Fibroblast of skin of abdomen (primary cell): ENCODE measurements around the gene ST6GAL1.

Source experiments
- DNase-seq: peaks from one replicate; pipeline ENCODE4 v3.0.0-alpha.2; 2013

Gene ST6GAL1

DNA sequence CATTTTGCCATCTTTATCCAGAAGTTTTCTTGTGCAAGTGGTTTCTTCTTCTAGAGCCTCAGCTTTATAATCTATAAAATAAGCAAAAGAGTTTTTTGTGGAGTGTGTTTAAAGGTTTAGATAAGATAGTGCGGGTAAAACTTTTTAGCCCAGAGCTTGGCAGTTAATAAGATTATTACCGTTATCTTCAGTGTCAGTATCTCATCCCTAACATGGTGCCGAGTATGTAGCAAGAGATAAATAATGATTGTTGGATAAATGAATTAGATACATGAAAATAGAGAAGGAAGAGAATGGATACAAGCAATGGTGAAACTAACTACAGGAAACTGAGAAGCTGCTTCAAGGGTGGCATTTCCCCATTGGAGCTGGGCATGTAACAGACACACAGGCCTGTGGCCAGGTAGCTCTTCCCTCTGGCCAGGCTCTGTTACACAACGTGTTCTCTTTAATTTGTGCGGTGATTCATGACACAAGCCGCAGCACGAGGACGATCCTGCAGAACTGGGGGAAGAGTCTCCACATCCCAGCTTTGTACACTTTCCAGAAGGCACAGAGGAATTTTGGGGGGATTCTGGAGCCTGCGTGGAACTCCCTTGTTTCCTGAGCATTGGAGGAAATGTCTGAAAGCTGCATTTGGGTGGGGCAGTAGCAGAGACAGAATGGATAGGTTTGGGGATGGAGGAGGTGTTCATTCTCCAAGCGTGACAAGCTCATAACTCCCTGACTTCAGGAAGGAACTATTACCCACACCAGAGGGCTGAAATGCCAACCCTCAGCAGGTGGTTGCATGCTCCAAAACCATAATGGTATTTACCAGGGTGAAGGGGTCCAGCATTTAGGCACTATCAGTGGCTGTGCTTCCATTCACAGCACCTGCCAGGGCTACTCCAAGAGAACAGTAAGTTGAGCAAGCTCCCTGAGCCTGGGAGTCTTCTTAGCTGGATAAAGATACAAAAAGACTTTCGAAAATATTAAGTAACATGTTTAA is 14.2 kb upstream of the ST6GAL1 start:
- DNase-seq, result no peak

DNA sequence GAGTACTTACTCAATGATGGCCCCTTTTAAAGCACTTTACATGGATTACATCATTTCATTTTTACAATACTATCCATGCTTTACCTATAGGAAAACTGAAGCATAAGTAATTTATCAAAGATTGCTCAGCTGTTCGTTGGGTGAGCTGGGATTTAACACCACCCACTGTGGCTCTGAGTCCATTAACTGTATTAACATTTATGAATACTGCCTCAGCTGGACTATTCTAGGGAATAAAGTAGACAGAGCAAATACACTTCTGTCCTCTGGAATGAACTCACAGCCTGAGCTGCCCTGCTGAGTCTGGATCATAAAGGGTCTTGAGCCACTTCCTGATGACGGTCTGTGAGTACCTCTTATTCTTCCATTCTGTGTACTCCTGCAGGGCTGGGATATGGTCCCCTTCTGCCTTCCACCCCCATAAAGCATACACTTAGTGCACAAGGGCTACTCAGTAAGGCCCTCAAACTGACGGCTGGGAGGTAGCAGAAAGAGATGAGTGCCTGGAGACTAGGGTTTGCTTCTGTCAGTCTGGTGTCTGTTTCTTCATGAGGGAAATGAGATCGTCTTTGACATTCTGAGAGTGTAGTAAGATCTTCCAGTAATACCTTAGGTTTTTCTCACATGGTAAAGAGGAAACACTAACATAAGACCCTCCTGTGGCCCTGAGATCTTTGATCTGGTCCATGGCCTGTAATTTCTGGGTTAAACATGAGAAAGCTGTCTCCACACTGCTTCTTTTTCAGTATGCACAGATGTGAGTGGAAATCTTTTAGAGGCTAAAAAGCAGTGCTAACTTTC is 12.6 kb upstream of the ST6GAL1 start:
- DNase-seq, result no peak

DNA sequence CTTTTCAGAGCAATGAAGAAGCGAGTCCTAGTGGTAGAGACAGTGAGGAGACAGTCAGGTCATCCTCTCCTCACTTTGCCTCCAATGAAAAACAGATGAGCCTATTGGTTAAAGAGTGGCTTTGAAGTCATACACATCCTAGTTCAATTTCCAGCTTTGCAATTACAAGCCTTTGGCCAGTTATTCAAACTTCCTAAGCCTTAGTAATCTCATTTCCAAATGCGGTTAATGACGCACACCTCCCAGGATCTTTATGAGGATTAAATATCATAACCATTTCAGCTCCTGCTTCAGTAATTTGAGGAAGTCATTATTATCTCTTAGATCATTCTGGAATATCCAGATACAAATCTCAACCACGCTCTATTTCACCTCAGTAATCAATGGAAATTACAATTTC is 10.0 kb upstream of the ST6GAL1 start:
- DNase-seq, result peak; percentile 13

DNA sequence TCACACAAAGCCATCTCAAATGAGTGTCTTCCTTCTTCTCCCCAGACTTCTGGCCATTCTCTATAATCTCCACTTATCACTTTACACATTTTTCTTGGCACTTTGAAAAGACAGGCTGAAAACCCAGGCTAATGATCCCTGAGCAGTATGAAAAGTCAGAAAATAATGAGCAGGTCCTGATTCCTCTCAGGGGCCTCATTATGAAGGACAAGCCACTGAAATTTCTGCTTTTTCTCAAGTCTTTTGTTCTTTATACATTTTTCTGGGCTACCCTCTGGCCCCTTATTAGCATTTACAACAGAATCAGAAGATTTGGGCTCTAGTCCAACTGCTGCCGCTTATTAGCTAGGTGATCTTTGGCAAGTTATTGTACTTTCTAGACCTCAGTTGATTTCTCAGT is 9.5 kb upstream of the ST6GAL1 start:
- no peak for DNase-seq

DNA sequence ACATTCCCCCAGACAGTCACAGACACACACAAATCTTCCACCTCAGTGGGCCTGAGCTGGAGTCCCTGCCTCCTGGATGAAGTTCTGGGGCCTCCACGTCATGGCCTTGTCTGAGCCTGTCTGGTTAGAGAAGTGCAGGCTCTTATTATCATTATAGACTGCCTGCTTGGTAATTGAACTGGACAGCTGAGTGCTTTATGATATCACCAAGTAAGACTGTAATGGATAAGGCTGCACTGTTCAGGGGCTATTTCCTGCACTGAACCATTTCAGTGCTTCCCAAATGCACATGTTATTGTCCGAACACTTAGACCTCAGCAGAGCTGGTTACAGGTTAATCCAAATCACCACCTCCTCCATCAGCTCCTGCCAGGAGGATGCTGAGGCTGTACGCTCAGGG is 8.7 kb upstream of the ST6GAL1 start:
- no peak for DNase-seq

DNA sequence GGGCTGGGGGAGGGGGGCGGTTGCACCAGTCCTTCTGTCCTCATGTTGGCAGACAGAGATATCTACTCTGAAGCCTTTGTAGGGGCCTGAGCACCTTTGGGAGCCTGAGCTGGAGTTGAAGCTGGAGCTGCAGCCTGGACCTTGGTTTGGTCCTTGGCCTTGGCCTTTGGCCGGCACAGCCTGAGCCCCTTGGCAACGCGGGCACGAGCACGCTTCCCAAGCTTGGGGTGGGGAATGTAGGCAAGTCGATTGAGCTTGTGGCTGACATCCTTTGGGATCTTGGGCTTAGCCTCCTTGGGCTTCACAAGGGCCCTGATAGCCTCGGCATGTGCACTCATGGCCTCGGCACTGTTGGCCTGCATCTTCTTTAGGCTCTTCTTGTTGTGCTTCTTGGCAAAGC is 8.1 kb upstream of the ST6GAL1 start:
- no peak for DNase-seq

DNA sequence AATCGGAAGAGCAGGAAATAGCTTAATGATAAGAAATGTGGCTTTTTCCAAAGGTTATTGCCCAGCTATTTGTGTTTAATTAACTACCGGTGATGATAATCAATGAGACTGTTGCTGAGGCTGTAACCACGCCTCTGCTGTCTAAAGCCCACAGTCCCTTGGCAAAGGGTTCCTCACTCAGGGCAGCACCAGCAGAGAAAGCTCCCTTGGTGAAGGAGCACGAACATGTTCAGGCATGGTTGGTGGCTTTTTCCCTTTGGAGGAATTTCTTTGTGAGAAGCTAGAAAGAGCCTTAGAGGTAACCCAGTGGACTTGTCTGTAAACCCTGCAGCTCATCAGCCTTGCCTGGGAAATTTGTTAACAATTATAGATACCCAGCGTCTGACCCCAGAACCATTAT is 7.5 kb upstream of the ST6GAL1 start:
- no peak for DNase-seq

DNA sequence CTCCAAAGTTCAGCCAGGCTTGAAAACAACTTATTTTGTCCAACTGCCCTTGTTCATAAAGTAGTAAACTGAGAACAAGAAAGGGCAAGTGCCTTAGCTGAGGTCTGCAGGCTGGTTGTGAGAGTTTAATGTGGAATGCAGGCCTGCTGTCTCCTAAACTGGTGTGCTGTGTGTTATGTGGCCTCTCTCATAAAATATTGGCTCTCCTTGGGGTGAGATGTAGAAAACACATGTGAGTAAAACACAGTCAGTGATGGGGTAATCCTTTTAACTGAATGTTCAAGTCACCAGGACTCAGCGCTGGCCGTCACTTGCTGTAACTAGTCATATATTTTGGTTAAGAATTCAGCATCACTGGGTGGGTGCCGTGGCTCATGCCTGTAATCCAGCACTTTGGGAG is 7.1 kb upstream of the ST6GAL1 start:
- no peak for DNase-seq

DNA sequence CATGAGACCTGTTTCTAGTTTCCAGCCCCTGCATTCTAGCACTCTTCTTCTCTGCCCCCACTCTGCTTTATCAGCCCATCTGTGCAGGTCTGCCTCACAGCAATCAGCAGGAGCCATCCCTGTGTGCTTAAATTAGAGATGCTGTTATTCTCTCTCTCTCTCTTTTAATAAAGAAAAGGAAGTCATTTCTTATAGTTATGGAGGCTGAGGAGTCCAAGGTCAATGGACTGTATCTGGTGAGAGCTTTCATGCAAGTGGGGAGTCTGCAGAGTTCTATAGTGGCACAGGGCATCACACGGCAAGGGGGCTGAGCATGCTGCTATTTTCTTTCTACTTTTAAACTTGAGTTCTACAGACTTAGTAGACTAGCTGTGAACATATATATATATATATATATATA is 4.5 kb upstream of the ST6GAL1 start:
- DNase-seq, result no peak

DNA sequence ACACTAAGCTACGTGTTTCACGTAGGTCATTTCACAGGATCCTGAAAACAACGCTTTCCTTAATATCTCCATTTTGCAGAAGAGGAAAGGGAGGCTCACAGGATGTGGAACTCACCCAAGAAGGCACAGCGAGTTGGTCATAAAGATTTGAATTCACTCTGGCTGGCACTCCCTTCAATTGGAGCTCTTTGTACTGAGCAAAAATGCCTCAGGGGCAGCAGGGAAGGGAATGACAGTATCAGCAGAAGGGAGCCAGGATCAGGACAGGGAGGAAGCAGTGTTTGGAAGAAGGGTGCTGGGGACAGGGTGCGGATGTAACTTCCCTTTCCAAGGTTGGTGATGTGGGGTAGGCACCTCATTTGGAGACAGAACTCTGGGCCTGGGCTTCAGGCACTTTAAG is 1.1 kb upstream of the ST6GAL1 start:
- no peak for DNase-seq

DNA sequence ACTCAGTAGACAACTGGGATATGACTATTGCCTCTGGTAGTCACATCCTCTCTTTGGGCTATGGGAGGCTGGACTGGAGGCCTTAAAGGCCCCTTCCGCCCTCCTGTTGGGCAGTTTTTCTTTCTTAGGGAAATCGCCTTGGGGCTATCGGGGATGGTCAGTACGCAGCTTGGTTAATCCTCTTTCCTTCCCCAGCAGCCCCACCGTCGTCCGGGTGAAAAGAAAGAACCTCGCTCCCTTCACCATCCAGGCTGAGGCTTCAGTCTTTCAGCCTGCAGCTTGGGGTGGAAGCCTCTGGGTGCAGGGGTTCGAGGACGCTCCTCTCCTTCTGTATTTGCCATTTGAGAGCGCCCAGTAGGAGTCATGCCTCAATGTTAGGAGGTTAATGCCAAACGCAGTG is 641 bp upstream of the ST6GAL1 start:
- no peak for DNase-seq

DNA sequence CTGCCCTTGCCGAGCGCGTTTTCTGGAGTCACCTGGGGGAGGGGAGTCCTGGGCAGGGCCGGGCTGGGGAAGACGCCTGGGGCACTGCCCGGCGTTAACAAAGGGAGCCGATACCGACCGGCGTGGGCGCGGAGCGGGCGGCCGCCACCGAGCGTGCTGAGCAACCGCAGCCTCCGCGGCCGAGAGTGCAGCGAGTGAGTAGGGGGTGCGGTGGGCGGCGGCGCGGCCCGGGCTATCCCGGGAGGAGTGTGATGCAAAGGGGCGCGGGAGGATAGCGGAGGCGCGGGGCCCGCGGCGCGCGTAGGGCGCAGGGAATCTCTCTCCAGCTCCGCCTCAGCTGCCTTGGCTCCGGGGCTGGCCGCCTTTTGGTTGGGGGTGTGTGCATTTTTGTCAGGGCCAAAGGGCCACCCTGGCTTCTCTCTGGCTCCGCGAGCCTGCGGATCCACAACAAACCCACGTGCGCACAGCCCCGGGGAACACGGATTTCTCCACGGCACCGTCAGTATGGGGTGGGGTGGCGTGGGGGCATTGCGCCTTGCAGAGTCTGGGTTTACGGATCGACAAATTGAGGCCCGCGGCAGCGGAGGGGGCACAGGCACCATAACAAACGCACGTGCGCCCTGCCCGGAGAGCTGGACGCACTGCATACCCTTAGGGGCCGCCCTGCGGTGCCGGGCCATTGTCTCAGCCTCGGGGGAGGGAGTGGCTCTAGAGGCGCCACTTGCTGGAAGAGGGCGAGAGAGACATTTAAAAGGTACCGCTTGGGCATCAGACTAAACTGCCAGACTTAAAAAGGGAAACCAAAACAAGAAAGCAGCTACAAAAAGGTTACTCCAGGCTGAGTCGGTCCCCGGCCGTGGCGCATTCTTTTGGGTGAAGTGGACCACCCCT is 560 bp downstream of the ST6GAL1 start:
- peak; percentile 48 for DNase-seq

DNA sequence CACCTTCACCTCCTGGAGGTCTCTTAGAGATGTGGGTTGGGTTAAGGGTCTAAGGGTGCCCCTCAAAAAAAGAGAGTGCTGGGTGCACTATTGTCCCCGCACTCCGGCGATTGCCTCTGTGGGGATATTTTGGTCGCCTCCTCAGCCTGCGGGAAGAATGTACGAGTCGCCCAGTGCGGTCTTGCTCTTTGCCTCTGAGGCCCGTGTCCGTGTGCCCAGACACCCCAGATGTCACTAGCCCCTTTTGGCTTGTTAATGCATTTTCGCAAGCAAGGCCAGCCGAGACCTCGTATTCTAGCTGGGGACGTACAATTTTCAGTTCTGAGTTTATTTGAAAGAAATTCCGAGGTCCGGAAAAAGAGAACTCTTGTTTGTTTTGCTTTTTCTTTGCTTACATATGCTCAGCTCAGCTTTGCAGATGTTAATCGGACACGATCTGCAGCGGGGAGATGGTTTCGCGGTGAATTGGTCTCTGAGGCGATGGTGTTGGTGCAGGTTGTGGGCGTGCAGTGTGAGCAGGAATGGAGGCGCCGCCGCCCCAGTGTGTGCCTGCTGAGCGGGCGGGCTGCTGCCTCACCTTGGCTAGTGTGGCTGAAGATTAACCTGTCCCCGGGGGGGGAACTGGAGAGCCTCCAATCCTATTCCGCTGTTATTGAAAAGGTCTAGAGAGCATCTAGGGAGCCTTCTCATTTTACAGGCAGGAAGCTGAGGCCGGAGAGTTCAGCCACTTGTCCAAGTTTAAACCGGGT is 1.4 kb downstream of the ST6GAL1 start:
- peak; percentile 11 for DNase-seq

DNA sequence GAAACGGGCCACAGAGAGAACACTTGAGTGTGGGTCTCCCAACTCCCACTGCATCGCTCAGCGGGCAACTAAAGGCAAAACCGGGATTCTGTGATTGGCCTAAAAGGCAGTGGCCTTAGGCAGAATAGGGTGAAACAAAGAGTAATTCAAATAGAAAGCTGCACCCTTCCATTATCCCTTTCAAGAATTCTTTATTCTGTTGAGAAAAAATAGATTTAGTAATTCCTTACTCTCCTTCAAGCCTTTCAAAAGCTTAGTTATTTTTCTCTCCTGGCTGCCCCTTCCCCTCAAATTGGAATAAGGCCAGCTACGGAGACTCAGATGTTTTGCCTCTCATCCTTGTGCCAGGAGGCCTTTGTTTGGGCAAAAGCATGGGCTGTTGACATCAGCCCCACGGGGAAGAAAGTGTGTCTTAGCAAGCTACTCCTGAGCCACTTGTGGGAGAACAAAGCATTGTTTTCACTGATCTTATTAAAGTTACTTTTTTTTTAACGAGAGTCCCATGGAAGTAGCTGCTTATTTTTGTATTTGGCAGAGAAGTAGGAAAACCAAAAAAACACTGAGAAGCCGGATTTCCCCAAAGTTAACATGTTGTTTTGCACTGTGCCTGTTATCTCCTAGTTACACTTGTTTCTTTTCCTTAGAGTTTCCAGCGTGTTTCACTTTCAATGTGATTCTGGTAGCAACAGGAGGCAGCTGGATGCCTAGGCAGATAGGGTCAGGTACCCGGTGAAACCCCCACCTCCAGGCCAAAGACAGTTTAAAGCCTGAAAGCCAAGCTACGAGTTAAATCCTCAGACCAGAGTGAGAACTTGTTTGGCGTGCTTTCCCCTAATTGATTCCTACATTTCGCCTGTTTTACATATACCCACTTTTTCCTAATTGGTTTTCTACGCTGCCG is 2.2 kb downstream of the ST6GAL1 start:
- DNase-seq, result no peak

DNA sequence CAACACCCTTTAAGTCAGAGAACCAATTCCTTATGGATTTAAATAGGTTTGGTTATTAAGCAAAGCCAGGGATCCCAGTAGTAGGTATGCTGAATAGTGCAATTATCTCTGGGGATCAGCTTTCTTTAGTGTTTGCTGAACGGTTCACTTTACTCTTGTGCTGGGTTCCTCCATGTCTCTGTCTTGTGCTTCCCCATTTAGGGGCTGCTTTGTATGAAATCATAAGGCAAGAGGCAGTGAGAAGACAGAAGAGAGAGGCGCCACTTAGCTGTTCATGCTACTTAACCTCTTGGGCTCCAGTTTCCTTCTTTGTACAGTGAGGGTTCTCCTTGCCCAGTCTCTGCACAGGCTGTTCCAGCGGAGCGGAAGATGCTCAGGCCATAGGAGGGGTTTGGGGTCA is 3.5 kb downstream of the ST6GAL1 start:
- DNase-seq, result no peak

DNA sequence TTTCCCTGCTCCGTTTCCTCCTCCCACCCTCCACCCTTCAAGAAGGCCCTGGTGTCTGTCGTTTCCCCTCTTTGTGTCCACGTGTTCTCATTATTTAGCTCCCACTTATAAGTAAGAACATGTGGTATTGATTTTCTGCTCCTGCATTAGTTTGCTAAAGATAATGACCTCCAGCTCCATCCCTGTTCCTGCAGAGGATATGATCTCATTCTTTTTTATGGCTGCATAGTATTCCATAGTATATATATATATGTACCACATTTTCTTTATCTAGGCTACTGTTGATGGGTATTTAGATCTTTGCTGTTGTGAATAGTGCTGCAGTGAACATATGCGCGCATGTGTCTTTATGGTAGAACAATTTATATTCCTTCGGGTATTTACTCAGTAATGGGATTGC is 4.8 kb downstream of the ST6GAL1 start:
- no peak for DNase-seq

DNA sequence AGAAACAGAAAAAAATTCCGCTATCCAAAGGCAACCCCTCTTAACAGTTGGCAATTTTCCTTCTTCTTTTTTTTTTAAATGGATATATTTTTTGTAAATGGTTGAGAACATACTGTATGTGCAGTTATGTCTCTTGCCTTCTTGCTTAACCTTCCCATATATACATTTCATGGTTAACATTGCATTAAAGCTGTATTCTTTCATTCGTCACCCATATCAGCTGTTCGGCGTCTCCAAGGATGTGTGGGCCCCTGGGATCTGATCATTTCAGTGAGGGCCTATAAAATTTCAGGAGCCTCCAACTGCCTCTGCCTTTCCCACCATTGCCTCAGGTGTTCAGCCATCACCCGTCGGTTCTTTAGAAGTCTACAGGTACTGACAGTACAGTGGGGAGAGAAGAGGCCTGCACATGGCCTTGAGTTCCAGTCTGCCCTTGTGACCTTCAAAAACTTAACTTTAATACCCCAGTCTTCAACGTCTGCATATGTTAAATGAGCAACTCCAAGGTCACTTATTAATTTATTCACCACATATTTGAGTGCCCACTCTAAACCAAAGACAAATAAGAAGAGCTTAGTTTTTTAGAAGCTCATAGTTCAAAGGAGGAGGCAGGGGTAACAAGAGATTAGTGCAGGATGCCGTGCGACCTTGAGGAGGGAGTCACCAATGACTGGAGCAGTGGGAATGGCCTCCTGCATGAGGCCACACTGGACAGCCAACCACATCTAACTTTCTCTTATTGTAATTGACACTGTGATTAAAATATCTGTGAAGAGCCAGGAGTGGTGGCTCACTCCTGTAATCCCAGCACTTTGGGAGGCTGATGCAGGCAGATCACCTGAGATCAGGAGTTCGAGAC is 6.9 kb downstream of the ST6GAL1 start:
- no peak for DNase-seq

DNA sequence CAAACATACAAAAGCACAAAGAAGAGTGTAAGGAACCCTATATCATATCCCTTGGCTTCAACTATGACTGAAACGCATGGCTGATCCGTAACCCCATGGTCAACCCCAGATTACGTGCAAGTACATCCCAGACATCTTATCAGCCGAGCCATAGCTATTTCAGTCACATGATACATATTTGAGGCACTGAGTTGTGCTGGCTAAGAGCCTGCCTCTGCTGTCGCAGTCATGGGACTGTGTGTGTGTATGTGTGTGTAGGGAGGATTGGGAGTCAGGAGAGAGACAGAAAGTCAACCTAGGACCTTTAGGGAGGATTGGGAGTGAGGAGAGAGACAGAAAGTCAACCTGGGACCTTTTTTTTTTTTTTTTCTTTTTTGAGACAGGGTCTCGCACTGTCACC is 8.4 kb downstream of the ST6GAL1 start:
- DNase-seq, result peak; percentile 13

DNA sequence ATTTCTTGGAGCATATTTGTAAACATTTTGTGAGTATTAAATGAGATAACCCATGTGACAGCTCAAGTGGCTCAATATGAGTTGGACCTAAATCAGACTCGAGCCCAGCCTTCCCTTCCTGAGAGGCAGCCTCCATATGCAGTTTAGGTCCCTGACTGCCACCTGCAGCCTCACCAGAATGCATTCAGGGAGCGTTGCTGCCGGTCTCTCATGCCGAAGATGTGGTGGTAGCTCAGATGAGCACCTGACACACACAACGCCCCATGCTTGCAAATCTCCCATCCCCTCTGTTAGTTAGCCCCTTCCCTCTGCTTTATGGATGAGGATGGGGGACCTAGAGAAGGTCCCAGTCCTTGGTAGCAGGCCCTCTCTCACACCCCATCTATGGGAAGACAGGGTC is 9.2 kb downstream of the ST6GAL1 start:
- no peak for DNase-seq

DNA sequence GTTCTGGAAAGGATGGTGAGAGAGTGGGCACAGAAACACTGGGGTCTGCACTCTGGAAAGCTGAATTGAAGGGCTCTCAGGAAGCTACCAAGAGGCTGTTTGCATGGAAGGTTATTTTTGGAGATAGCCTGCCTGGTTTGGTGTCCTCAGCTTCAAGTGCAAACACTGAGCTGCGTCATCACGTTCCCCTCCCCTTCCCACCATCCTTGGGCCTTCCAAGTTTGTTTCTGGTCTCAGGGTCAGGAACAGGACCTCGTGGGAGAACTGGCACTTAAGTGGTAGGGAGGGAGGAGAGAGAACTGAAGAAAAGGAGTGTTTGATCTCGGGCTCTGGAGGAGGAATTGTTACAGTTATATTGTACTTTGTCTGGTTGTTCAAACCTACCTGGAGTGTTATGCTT is 10.6 kb downstream of the ST6GAL1 start:
- DNase-seq, result no peak
